OCI-LY7 (cell line): Measurements from ENCODE around the gene JUN. TPM values are rescaled to one million over a fixed set of nuclear protein-coding genes. Genes with fewer than 3 reads are reported as not detected.

Source experiments
- BruUV-seq: library from RNA; stranded (reverse); fragments of 400-500 nt; replicated peaks from 2 replicates; lab custom pipeline; 2021; lab: Mats Ljungman, UMichigan
- CTCF ChIA-PET: fragments of 300-600 bp; sonication (Branson Sonifier 250); formaldehyde crosslinking; loops from one replicate; lab custom pipeline; 2022; ENCODE audit warnings: antibody characterized with exemption; ENCODE audit not compliant: unreplicated experiment; lab: Charles Lee
- POLR2A ChIA-PET: fragments of 300-600 bp; sonication (Branson Sonifier 250); formaldehyde crosslinking; loops from one replicate; lab custom pipeline; 2022; ENCODE audit warnings: antibody characterized with exemption; lab: Charles Lee
- DNase-seq: peaks from one replicate; pipeline ENCODE4 v3.0.0-alpha.2; 2015; ENCODE audit warnings: low spot score
- H2AFZ ChIP-seq: fragments of 200-600 bp; sonication (generic), shearing (Covaris generic); 2 replicates; pipeline ENCODE4 v1.6.1; 2014; ENCODE audit warnings: mild to moderate bottlenecking, antibody characterized with exemption, low read length, moderate library complexity
- H3K27ac ChIP-seq: fragments of 200-600 bp; sonication (generic); 2 replicates; pipeline ENCODE4 v1.5.1; 2014; ENCODE audit warnings: mixed run types, low read depth, mild to moderate bottlenecking, moderate library complexity, low read length, inconsistent platforms; ENCODE audit not compliant: poor library complexity, severe bottlenecking
- H3K36me3 ChIP-seq: fragments of 200-600 bp; sonication (generic); 2 replicates; pipeline ENCODE4 v1.6.1; 2014; ENCODE audit warnings: mild to moderate bottlenecking, antibody characterized with exemption, low read length, moderate library complexity, mixed read lengths; ENCODE audit not compliant: insufficient read depth
- H3K4me1 ChIP-seq: fragments of 200-600 bp; sonication (generic); 2 replicates; pipeline ENCODE4 v1.5.1; 2014; ENCODE audit warnings: mild to moderate bottlenecking, low read length; ENCODE audit not compliant: insufficient read depth, poor library complexity, severe bottlenecking
- H3K4me2 ChIP-seq: fragments of 200-600 bp; sonication (generic); 2 replicates; pipeline ENCODE4 v1.6.1; 2014; ENCODE audit warnings: mild to moderate bottlenecking, low read length
- H3K4me3 ChIP-seq: fragments of 200-600 bp; sonication (generic); 2 replicates; pipeline ENCODE4 v1.5.1; 2014; ENCODE audit warnings: mild to moderate bottlenecking, low read depth, low read length; ENCODE audit not compliant: poor library complexity, severe bottlenecking
- H3K79me2 ChIP-seq: fragments of 200-600 bp; sonication (generic); 2 replicates; pipeline ENCODE4 v1.6.1; 2016; ENCODE audit warnings: low read depth, mild to moderate bottlenecking, low read length, moderate library complexity, mixed read lengths; ENCODE audit not compliant: insufficient read depth
- H3K9me2 ChIP-seq: fragments of 200-600 bp; sonication (generic); 2 replicates; pipeline ENCODE4 v1.6.1; 2016; ENCODE audit warnings: mild to moderate bottlenecking, low read length, mixed read lengths; ENCODE audit not compliant: insufficient read depth
- H3K9me3 ChIP-seq: fragments of 200-600 bp; sonication (generic); 2 replicates; pipeline ENCODE4 v1.6.1; 2014; ENCODE audit warnings: mild to moderate bottlenecking, mixed run types, low read length, mixed read lengths
- H4K20me1 ChIP-seq: fragments of 200-600 bp; sonication (generic); 2 replicates; pipeline ENCODE4 v1.6.1; 2014; ENCODE audit warnings: mild to moderate bottlenecking, antibody characterized with exemption, low read length, moderate library complexity, mixed read lengths; ENCODE audit not compliant: insufficient read depth
- CTCF ChIP-seq: fragments of 200-600 bp; sonication (generic); conservative IDR thresholded peaks from 2 replicates; pipeline ENCODE4 v1.5.1; 2014; ENCODE audit warnings: mild to moderate bottlenecking, antibody characterized with exemption, low read length, moderate library complexity, mixed read lengths
- EZH2phosphoT487 ChIP-seq: fragments of 200-600 bp; sonication (generic); IDR thresholded peaks from 2 replicates; pipeline ENCODE4 v1.6.1; 2018; ENCODE audit warnings: low read depth, borderline replicate concordance, mild to moderate bottlenecking, mixed run types, antibody characterized with exemption, low read length, moderate library complexity, mixed read lengths
- intact Hi-C: fragments of 100-400 bp; cut with micrococcal nuclease; formaldehyde crosslinking; loops from one replicate; pipeline ENCODE4 v1.10.0; 2022; ENCODE audit not compliant: unreplicated experiment
- total RNA-seq, 2 experiments: library from RNA; depleted of rRNA in 1 of 2; stranded (reverse); fragments of >200 nt in 1 of 2; shearing (Covaris generic) in 1 of 2; gene quantifications; 2 replicates each; pipeline ENCODE4 v1.2.3, GENCODE V29; 2014 to 2022

The JUN gene
- total RNA-seq, 2 experiments from 2014 or later: 4.2 to 7.7 TPM

- H3K4me2 ChIP-seq: no peak overlapping the region
- no peaks in the 10 kb centered on the region for H3K9me2 ChIP-seq
- DNase-seq: no peak
- TF ChIP-seq CTCF (no peak), EZH2phosphoT487 (no peak)
- CTCF ChIA-PET: no interaction called here
- no peaks in the 10 kb centered on the region for H3K36me3 ChIP-seq
- H3K79me2 ChIP-seq: no peaks in the 10 kb centered on the region
- peaks cover 12% of the 10 kb centered on the region; the same call in 1 of the 2 replicates for H3K9me3 ChIP-seq
- BruUV-seq: no TSS peak
- intact Hi-C loops: no loop called here
- H2AFZ ChIP-seq: no peak overlapping the region
- POLR2A ChIA-PET: interaction anchor here (0.7 kb wide), 1 partner anchor 662 kb away, joined by 3 read pairs; no protein-coding TSS in a partner anchor
- no peaks in the 10 kb centered on the region for H3K4me1 ChIP-seq
- H3K4me3 ChIP-seq: no peak overlapping the region
- no peak overlapping the region for H3K27ac ChIP-seq
- no peaks in the 10 kb centered on the region for H4K20me1 ChIP-seq
These were observed 41.0 kb upstream of the JUN start for GRCh38 chr1:58824753-58825389.

- H3K79me2 ChIP-seq: no peaks in the 10 kb centered on the region
- peaks cover 12% of the 10 kb centered on the region; the same call in 1 of the 2 replicates for H3K9me3 ChIP-seq
- H3K9me2 ChIP-seq: no peaks in the 10 kb centered on the region
- DNase-seq: no peak
- ChIA-PET POLR2A (no interaction called here), CTCF (no interaction called here)
- TF ChIP-seq CTCF (no peak), EZH2phosphoT487 (no peak)
- H3K4me3 ChIP-seq: no peak overlapping the region
- no peaks in the 10 kb centered on the region for H3K36me3 ChIP-seq
- no peak overlapping the region for H2AFZ ChIP-seq
- H4K20me1 ChIP-seq: no peaks in the 10 kb centered on the region
- no peak overlapping the region for H3K4me2 ChIP-seq
- no peaks in the 10 kb centered on the region for H3K4me1 ChIP-seq
- intact Hi-C loops: no loop called here
- H3K27ac ChIP-seq: no peak overlapping the region
- no TSS peak for BruUV-seq
These were observed 39.7 kb upstream of the JUN start for GRCh38 chr1:58823481-58824010.

- no peak overlapping the region for H3K4me3 ChIP-seq
- no peak overlapping the region for H2AFZ ChIP-seq
- intact Hi-C loops: no loop called here
- ChIA-PET POLR2A (no interaction called here), CTCF (no interaction called here)
- H4K20me1 ChIP-seq: no peaks in the 10 kb centered on the region
- BruUV-seq: no TSS peak
- DNase-seq: no peak
- no peak overlapping the region for H3K27ac ChIP-seq
- H3K4me2 ChIP-seq: no peak overlapping the region
- TF ChIP-seq EZH2phosphoT487 (no peak), CTCF (no peak)
- no peaks in the 10 kb centered on the region for H3K9me2 ChIP-seq
- peaks cover 6% of the 10 kb centered on the region for H3K4me1 ChIP-seq
- no peaks in the 10 kb centered on the region for H3K36me3 ChIP-seq
- H3K79me2 ChIP-seq: no peaks in the 10 kb centered on the region
- H3K9me3 ChIP-seq: peaks cover 2% of the 10 kb centered on the region; the same call in 1 of the 2 replicates
These were observed 37.5 kb upstream of the JUN start for GRCh38 chr1:58821309-58821708.
